Keratinocyte (primary cell): ENCODE measurements around the gene NGEF.

ENCODE experiments used
- EZH2 ChIP-seq: IDR thresholded peaks from one replicate; pipeline ENCODE4 v1.6.1; 2012; ENCODE audit warnings: inconsistent platforms, mild to moderate bottlenecking, low read length, moderate library complexity
- TF ChIP-seq, protein P1 (sequence below), 3 experiments: IDR thresholded peaks in 1 of 3; conservative IDR thresholded peaks in 1 of 3; optimal IDR thresholded peaks in 1 of 3; 2 replicates in 2 of 3; 3 replicates in 1 of 3; pipeline versions ENCODE3 to v1.5.1; 2011; ENCODE audit warnings: low read length in 3 of 3, mild to moderate bottlenecking in 3 of 3, moderate library complexity in 2 of 3, control low read depth in 1 of 3, inconsistent platforms in 1 of 3; ENCODE audit not compliant: insufficient read depth in 2 of 3; ENCODE audit errors: extremely low read depth in 1 of 3

DNA sequence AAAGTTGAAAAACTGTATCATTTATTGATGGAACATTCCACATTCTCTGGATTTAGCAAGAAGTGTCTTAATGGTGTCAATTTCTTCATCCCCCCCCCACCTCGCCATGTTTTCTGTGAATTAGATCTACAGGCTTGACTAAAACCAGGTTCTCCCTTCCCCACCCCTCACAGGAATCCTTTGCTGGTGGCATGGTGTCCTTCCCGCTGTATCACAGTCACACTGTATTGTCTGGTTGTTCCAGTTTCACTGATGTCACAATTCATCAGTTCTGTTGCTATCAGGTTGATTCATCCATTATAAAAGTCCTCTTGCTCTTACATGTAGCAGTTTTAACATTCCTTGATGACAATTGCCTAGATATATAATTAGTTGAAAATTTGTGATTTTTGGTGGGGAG, 149.1 kb downstream of the NGEF start:
- TF ChIP-seq, protein P1, sequence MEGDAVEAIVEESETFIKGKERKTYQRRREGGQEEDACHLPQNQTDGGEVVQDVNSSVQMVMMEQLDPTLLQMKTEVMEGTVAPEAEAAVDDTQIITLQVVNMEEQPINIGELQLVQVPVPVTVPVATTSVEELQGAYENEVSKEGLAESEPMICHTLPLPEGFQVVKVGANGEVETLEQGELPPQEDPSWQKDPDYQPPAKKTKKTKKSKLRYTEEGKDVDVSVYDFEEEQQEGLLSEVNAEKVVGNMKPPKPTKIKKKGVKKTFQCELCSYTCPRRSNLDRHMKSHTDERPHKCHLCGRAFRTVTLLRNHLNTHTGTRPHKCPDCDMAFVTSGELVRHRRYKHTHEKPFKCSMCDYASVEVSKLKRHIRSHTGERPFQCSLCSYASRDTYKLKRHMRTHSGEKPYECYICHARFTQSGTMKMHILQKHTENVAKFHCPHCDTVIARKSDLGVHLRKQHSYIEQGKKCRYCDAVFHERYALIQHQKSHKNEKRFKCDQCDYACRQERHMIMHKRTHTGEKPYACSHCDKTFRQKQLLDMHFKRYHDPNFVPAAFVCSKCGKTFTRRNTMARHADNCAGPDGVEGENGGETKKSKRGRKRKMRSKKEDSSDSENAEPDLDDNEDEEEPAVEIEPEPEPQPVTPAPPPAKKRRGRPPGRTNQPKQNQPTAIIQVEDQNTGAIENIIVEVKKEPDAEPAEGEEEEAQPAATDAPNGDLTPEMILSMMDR (optimal IDR thresholded peaks at IDR 0.05 in 1 of 3, IDR thresholded peaks at IDR 0.05 in 1 of 3, conservative IDR thresholded peaks at IDR 0.05 in 1 of 3; ENCODE audit: extremely low read depth in 1 of 3, insufficient read depth in 2 of 3, low read length in 3 of 3), result no peak
- no peak for TF ChIP-seq EZH2
